GM23338 (cell line): ENCODE measurements around the gene CCNYL1. TPM values are rescaled to one million over a fixed set of nuclear protein-coding genes. Genes with fewer than 3 reads are reported as not detected.

Experiments used
- ATAC-seq: fragments of 200-7000 bp; cut with Tn5 transposase; 3 replicates; pipeline ENCODE4 v1.9.1; 2020
- DNase-seq: peaks from one replicate; pipeline ENCODE4 v3.0.0-alpha.2; 2015; ENCODE audit warnings: low spot score
- H2AFZ ChIP-seq: fragments of 200-600 bp; sonication (generic); 2 replicates; pipeline ENCODE4 v1.8.0; 2016; ENCODE audit warnings: antibody characterized with exemption, mild to moderate bottlenecking, moderate library complexity
- H3F3A ChIP-seq: fragments of 200-600 bp; sonication (generic); replicated peaks from 2 replicates; pipeline ENCODE4 v1.8.0; 2017; ENCODE audit warnings: antibody characterized with exemption, mixed run types, low read depth
- H3K27ac ChIP-seq: fragments of 200-600 bp; sonication (generic); 2 replicates; pipeline ENCODE4 v1.6.1; 2016; ENCODE audit warnings: low read depth
- H3K27me3 ChIP-seq: fragments of 200-600 bp; sonication (generic); 2 replicates; pipeline ENCODE4 v1.8.0; 2016; ENCODE audit warnings: mild to moderate bottlenecking, mixed run types, moderate library complexity; ENCODE audit not compliant: insufficient read depth
- H3K36me3 ChIP-seq: fragments of 200-600 bp; sonication (generic); 2 replicates; pipeline ENCODE4 v1.8.0; 2016; ENCODE audit warnings: mild to moderate bottlenecking; ENCODE audit not compliant: insufficient read depth
- H3K4me1 ChIP-seq: fragments of 200-600 bp; sonication (generic); 2 replicates; pipeline ENCODE4 v1.8.0; 2016; ENCODE audit warnings: mild to moderate bottlenecking, moderate library complexity; ENCODE audit not compliant: insufficient read depth
- H3K4me2 ChIP-seq: fragments of 200-600 bp; sonication (generic); 2 replicates; pipeline ENCODE4 v1.7.1; 2017; ENCODE audit warnings: mixed run types
- H3K4me3 ChIP-seq: fragments of 200-600 bp; sonication (generic); 2 replicates; pipeline ENCODE4 v1.6.1; 2016; ENCODE audit warnings: mixed run types
- H3K79me2 ChIP-seq: fragments of 200-600 bp; sonication (generic); replicated peaks from 2 replicates; pipeline ENCODE4 v1.8.0; 2017; ENCODE audit warnings: mild to moderate bottlenecking; ENCODE audit not compliant: insufficient read depth
- H3K9me2 ChIP-seq: fragments of 200-600 bp; sonication (generic); 2 replicates; pipeline ENCODE4 v1.8.0; 2017; ENCODE audit not compliant: insufficient read depth
- H4K20me1 ChIP-seq: fragments of 200-600 bp; sonication (generic); replicated peaks from 2 replicates; pipeline ENCODE4 v1.8.0; 2017; ENCODE audit warnings: mild to moderate bottlenecking; ENCODE audit not compliant: insufficient read depth
- H3K27ac Mint-ChIP-seq: 2 replicates; pipeline ENCODE4 v1.8.0; 2020; ENCODE audit warnings: inconsistent platforms, mild to moderate bottlenecking, moderate library complexity, mixed read lengths
- H3K27me3 Mint-ChIP-seq: 3 replicates; pipeline ENCODE4 v1.8.0; 2022; ENCODE audit warnings: low read depth, mild to moderate bottlenecking, moderate library complexity, mixed read lengths, inconsistent platforms; ENCODE audit not compliant: insufficient read depth, poor library complexity
- H3K36me3 Mint-ChIP-seq: 3 replicates; pipeline ENCODE4 v1.8.0; 2021; ENCODE audit warnings: low read depth, mild to moderate bottlenecking, inconsistent platforms, moderate library complexity, mixed read lengths
- H3K4me1 Mint-ChIP-seq: 3 replicates; pipeline ENCODE4 v1.8.0; 2020; ENCODE audit warnings: mild to moderate bottlenecking, inconsistent platforms, mixed read lengths
- H3K4me3 Mint-ChIP-seq: 3 replicates; pipeline ENCODE4 v1.8.0; 2021; ENCODE audit warnings: moderate library complexity, mild to moderate bottlenecking, inconsistent platforms, mixed read lengths
- H3K9me3 Mint-ChIP-seq: 3 replicates; pipeline ENCODE4 v1.8.0; 2020; ENCODE audit warnings: moderate library complexity, mild to moderate bottlenecking, inconsistent platforms, mixed read lengths
- CTCF ChIP-seq, 2 experiments: fragments of 200-600 bp in 1 of 2; sonication (generic) in 1 of 2; conservative IDR thresholded peaks; 2 replicates each; pipeline versions ENCODE4 v1.5.1 to v1.6.1; 2016 to 2017; ENCODE audit warnings: antibody characterized with exemption in 2 of 2, low read depth in 2 of 2, mild to moderate bottlenecking in 2 of 2, moderate library complexity in 1 of 2
- EZH2 ChIP-seq: fragments of 200-600 bp; sonication (generic); IDR thresholded peaks from one replicate; pipeline ENCODE4 v1.8.0; 2017; ENCODE audit warnings: antibody characterized with exemption, mild to moderate bottlenecking, low read depth; ENCODE audit not compliant: unreplicated experiment
- EZH2phosphoT487 ChIP-seq: fragments of 200-600 bp; sonication (generic); IDR thresholded peaks from one replicate; pipeline ENCODE4 v1.8.1; 2018; ENCODE audit warnings: antibody characterized with exemption; ENCODE audit not compliant: unreplicated experiment
- JUNB ChIP-seq: IDR thresholded peaks from one replicate; pipeline ENCODE4 v1.6.1; 2016; ENCODE audit warnings: antibody characterized with exemption; ENCODE audit not compliant: unreplicated experiment
- NANOG ChIP-seq: IDR thresholded peaks from 2 replicates; pipeline ENCODE4 v1.6.1; 2016; ENCODE audit warnings: antibody characterized with exemption, borderline replicate concordance
- STAT1 ChIP-seq: IDR thresholded peaks from one replicate; pipeline ENCODE4 v1.6.1; 2016; ENCODE audit warnings: antibody characterized with exemption; ENCODE audit not compliant: unreplicated experiment
- ZNF114 ChIP-seq: fragments of 250-450 bp; sonication (Bioruptor Pico); IDR thresholded peaks from 2 replicates; pipeline ENCODE4 v1.5.0; 2020; ENCODE audit warnings: mild to moderate bottlenecking, moderate library complexity
- ZNF462 ChIP-seq: fragments of 250-450 bp; sonication (Bioruptor Pico); IDR thresholded peaks from 2 replicates; pipeline ENCODE4 v1.5.0; 2020; ENCODE audit warnings: mild to moderate bottlenecking, moderate library complexity
- polyA plus RNA-seq: library from polyadenylated mRNA; unstranded; fragments of >200 nt; fragmentation: Nextera tagmentation; extraction: Ambion mirVana; gene quantifications from 2 replicates; pipeline ENCODE4 v1.2.1, GENCODE V29; 2016
- total RNA-seq: library from RNA; depleted of rRNA; stranded (reverse); fragments of >200 nt; shearing (Covaris generic); gene quantifications from 2 replicates; pipeline ENCODE4 v1.2.3, GENCODE V29; 2014

CCNYL1 gene
- total and polyA plus RNA-seq, 2 experiments from 2014 or later = 19.6 to 32.1 TPM

- Mint-ChIP-seq H3K4me3 (no peak overlapping the region), H3K9me3 (no peaks in the 10 kb centered on the region), H3K27me3 (peaks cover 4% of the 10 kb centered on the region), H3K4me1 (peaks cover 2% of the 10 kb centered on the region; the same call in 2 of the 3 replicates), H3K27ac (no peak overlapping the region), H3K36me3 (no peaks in the 10 kb centered on the region)
- Histone ChIP-seq H3F3A (no peaks in the 10 kb centered on the region), H3K9me2 (no peaks in the 10 kb centered on the region), H2AFZ (no peak overlapping the region), H3K36me3 (no peaks in the 10 kb centered on the region), H3K27ac (no peak overlapping the region), H3K4me3 (no peak overlapping the region), H4K20me1 (no peaks in the 10 kb centered on the region), H3K79me2 (no peaks in the 10 kb centered on the region), H3K4me1 (0 out of 2 replicates have a peak, but pooled peaks cover 4% of the 10 kb centered on the region), H3K27me3 (no peaks in the 10 kb centered on the region), H3K4me2 (no peak overlapping the region)
- TF ChIP-seq ZNF462 (CRISPR knock-in tag) = no peak
- TF ChIP-seq ZNF114 = no peak
- TF ChIP-seq STAT1 = no peak
- no peak for TF ChIP-seq CTCF (conservative IDR thresholded peaks at IDR 0.05; ENCODE audit: low read depth in 2 of 2)
- ATAC-seq (no peak), DNase-seq (no peak)
Measured at GRCh38 chr2:207783514-207783913, 72.1 kb downstream of the CCNYL1 start.

- H3K9me2 ChIP-seq = no peaks in the 10 kb centered on the region
- H3K4me1 ChIP-seq = 0 out of 2 replicates have a peak, but pooled peaks cover 4% of the 10 kb centered on the region
- H3K4me1 Mint-ChIP-seq = no peaks in the 10 kb centered on the region; the same call in 1 of the 3 replicates
- no peak for DNase-seq
- H3K9me3 Mint-ChIP-seq = no peaks in the 10 kb centered on the region
- H3K27me3 Mint-ChIP-seq = no peaks in the 10 kb centered on the region
- H3K36me3 Mint-ChIP-seq = no peaks in the 10 kb centered on the region
- H3K36me3 ChIP-seq = no peaks in the 10 kb centered on the region
- H2AFZ ChIP-seq = no peak overlapping the region
- TF ChIP-seq NANOG (no peak), EZH2phosphoT487 (no peak), EZH2 (no peak), JUNB (no peak), STAT1 (no peak)
- no peaks in the 10 kb centered on the region for H3K27me3 ChIP-seq
- H3K79me2 ChIP-seq = no peaks in the 10 kb centered on the region
- H3F3A ChIP-seq = no peaks in the 10 kb centered on the region
- no peak overlapping the region for H3K27ac Mint-ChIP-seq
- H3K4me3 Mint-ChIP-seq = no peak overlapping the region
- no peak overlapping the region for H3K27ac ChIP-seq
- no peaks in the 10 kb centered on the region for H4K20me1 ChIP-seq
- ATAC-seq = no peak
- H3K4me2 ChIP-seq = no peak overlapping the region
- H3K4me3 ChIP-seq = no peak overlapping the region
Measured at GRCh38 chr2:207784898-207785297, 73.5 kb downstream of the CCNYL1 start.
